GM10266 (cell line): Measurements from ENCODE around the gene NDUFS2.
"Not testable (repeated sequence)": the region's sequence is repeated elsewhere in the genome, so short reads cannot be mapped to it uniquely, and the experiment has no call there.

Experiments used
- DNase-seq: peaks from one replicate; pipeline ENCODE4 v3.0.0; 2012; ENCODE audit errors: extremely low spot score
- TF ChIP-seq, protein P1 (sequence below): IDR thresholded peaks from 2 replicates; pipeline ENCODE4 v1.5.1; 2012; ENCODE audit warnings: mild to moderate bottlenecking, low read depth; ENCODE audit not compliant: control insufficient read depth, insufficient read depth; ENCODE audit errors: missing control alignments

NDUFS2 gene

DNA sequence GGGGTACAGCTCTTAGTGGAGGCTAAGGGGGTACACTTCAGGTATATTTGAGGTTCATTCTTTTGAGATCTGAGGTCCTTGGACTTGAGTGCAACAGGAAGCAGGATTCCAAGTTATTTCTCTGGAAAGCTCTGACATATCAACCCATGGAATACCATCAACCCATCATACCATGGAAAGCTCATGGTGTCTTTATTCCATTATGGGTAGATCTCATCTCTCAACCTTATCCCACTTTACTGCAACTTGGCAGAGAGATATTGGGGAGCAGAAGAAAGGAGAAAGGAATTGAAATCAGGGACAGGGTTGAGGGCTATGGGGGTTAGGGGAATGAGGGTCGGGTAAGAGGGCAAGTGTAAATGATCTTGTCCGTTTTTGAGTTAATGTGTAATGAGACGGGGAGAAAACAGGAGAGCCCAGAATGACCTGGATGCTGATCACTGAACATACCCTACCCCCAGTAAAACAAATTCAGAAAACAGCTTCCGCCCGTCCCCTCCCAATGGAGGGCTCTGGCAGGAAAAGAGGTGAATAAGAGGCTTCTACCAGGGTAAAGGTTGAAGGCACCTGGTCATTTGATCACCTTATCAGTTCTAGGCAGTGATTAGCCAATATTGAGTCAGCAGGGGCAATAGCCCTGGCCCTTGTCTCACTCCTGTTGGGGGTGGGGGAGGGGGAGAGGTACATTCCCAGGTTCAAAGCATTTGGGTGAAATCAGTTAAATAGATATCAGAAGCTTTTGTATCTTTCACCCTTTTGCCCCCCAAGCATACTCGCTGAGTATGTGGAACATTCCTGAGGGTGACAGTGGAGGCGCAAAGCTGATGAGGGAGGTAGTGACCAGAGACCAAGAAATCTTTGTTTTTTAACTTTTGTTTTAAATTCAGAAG lies 21.9 kb downstream of the NDUFS2 start:
- TF ChIP-seq, protein P1, sequence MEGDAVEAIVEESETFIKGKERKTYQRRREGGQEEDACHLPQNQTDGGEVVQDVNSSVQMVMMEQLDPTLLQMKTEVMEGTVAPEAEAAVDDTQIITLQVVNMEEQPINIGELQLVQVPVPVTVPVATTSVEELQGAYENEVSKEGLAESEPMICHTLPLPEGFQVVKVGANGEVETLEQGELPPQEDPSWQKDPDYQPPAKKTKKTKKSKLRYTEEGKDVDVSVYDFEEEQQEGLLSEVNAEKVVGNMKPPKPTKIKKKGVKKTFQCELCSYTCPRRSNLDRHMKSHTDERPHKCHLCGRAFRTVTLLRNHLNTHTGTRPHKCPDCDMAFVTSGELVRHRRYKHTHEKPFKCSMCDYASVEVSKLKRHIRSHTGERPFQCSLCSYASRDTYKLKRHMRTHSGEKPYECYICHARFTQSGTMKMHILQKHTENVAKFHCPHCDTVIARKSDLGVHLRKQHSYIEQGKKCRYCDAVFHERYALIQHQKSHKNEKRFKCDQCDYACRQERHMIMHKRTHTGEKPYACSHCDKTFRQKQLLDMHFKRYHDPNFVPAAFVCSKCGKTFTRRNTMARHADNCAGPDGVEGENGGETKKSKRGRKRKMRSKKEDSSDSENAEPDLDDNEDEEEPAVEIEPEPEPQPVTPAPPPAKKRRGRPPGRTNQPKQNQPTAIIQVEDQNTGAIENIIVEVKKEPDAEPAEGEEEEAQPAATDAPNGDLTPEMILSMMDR: no peak
- DNase-seq: no peak

DNA sequence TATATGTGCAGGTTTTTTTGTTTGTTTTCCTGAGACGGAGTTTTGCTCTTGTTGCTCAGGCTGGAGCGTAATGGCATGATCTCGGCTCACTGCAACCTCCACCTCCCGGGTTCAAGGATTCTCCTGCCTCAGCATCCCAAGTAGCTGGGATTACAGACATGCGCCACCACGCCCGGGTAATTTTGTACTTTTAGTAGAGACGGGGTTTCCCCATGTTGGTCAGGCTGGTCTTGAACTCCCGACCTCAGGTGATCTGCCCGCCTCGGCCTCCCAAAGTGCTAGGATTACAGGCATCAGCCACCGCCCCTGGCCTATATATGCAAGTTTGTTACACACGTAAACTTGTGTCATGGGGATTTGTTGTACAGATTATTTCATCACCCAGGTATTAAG lies 22.5 kb downstream of the NDUFS2 start:
- not testable (repeated sequence) for DNase-seq

DNA sequence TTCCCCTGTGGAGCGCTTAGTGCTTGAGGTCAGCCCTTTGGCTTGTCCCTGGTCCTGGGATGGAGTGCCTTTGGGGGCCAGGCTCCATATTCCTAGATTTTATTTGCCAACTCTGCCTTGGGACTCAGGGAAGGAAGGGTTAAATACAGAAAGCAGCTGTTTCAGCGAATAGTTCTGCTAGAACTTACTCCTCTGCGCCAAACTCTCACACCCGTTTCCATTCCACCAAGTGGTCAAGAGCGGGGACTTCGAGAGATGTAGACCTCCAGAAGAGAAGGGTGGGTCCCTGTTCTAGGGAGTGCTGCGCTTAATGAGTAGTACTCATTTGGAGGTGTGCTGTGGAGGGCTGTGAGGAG lies 23.0 kb downstream of the NDUFS2 start:
- TF ChIP-seq, protein P1: no peak
- DNase-seq: no peak

DNA sequence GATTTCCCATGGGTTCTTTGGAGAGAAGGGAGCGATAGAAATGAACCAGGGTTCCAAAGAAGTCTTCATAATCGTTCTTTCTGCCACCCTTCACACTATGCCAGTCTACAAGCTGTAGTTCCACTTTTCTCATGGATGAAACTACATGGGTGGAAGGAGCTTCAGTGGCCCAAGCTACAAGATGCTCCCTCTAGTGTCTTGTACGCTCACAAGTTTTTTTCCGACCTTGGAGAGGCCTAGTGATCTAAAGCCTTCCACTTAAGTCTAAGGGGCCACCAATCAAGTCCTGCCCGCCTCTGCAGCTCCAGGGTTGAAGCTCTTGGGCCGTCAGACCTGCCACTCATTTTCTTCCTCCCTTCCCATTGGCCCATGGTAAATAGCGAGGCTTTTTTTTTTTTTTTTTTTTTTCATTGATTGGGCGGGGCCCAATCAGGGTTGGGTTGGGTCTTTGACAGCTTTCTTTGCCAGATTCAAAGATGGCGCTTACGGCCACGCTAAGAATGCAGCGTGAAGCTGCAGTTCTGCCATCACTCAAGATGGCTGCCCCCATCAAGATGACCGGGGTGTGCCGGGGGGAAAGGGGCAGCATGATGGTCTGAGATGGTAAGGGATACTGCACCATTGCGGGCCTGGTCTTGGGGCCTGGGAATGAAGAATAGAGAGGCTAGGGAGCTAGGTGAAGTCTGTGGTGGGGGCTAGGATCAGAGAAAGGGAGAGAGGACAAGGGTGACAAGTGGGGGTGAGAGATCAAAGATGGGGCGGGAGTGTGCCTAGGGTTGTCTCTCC lies 23.6 kb downstream of the NDUFS2 start, which contains the start of gene TOMM40L:
TOMM40L (plus strand) TSS at position 527 of the 786 bp plus-strand sequence. CDS start 430 bp downstream, outside the sequence.
- TF ChIP-seq, protein P1: peak; percentile 71
- DNase-seq: peak; percentile 92

DNA sequence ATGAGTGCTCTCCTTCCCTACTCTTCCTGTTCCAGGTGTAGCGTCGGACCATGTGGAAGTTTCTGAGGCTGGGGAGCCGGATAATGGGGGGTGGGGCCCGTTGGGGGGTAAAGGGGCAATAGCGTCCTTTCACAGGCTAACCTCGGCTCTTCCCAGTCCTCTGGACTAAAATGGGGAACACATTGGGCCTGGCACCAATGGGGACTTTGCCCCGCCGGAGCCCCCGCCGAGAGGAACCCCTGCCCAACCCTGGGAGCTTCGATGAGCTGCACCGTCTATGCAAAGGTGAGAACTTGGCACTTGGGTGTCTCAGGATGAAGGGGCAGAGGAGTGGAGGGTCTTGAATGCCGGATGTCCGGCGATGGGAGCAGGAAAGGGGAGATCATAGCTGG lies 24.1 kb downstream of the NDUFS2 start:
- TF ChIP-seq, protein P1: no peak
- DNase-seq: no peak

DNA sequence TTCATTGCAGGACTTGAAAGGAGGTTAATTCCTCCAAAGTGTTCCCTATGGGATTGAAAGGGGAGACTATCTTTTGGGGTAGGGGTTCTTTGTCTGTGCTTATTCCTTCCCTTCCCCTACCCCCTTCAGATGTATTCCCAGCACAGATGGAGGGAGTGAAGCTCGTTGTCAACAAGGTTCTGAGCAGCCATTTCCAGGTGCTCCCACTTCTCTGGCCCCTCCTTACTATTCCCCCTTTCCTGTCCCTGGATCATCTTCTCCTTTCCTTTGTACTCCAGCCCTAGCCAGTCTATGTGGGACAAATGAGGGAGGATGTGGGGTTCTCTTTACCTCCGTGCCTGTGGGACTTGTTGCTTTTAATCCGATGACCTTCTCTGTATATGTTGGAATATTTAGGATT lies 24.6 kb downstream of the NDUFS2 start:
- DNase-seq: no peak
- TF ChIP-seq, protein P1: no peak

DNA sequence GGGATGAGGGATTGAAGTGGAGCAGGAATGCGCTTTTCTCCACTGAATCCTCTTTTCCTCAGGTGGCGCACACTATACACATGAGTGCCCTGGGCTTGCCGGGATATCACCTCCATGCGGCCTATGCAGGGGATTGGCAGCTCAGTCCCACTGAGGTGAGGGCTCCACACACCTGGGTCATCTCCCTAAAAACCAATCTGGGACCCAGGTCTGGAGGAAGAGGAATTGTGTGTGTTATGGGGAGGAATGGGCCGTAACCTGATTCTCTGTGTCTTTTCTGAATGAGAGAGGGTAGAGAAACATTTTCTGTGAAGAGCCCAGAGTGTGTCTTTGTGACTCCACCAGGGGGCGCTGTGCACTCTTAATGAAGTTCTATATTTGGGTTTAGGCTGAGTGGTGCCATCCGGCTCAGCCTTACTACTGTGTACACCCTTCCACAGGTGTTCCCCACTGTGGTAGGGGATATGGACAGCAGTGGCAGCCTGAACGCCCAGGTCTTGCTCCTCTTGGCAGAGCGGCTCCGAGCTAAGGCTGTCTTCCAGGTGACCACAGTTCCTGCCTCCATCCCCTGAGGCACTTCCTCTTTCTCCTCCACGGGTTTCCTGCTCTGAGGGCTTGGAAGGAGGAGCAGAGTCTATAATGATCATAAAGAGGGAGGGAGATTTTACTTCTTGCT lies 25.2 kb downstream of the NDUFS2 start:
- TF ChIP-seq, protein P1: peak; percentile 82
- DNase-seq: peak; percentile 77
